ENCODE measurements around the gene CAPN12.

The CAPN12 gene

DNA sequence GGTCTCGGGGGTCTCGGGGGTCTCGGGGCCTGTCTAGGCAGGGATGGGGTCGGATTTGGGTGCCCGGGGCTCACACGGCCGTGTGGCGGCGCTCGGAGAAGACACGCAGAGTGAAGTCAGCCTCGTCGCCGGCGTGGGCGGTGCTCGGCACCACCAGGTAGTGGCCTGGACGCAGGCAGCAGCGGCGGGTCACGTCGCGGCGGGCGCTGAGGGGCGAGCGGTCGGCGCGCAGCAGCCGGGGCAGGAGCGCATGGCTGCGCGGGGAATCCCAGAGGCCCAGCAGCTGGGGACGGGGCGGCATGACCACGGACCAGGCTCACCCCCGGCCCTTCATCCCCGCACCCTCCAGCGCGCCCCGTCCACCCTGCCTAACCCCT lies 8.2 kb downstream of the CAPN12 start:
- Histone ChIP-seq H3K4me3 (ENCODE audit: low read depth, low read length) (peak overlapping the region; percentile 62), H3K9ac (ENCODE audit: low read depth, low read length) (no peak overlapping the region), H3K9me3 (ENCODE audit: control insufficient read depth, insufficient read depth, low read length) (no peaks in the 10 kb centered on the region), H3K4me1 (ENCODE audit: control insufficient read depth, insufficient read depth, low read length) (peaks cover 8% of the 10 kb centered on the region), H3K27me3 (ENCODE audit: control insufficient read depth, insufficient read depth, low read length) (peaks cover 8% of the 10 kb centered on the region), H3K36me3 (ENCODE audit: control insufficient read depth, insufficient read depth, low read length) (peaks cover 10% of the 10 kb centered on the region), H3K27ac (ENCODE audit: low read depth, low read length) (no peak overlapping the region)

DNA sequence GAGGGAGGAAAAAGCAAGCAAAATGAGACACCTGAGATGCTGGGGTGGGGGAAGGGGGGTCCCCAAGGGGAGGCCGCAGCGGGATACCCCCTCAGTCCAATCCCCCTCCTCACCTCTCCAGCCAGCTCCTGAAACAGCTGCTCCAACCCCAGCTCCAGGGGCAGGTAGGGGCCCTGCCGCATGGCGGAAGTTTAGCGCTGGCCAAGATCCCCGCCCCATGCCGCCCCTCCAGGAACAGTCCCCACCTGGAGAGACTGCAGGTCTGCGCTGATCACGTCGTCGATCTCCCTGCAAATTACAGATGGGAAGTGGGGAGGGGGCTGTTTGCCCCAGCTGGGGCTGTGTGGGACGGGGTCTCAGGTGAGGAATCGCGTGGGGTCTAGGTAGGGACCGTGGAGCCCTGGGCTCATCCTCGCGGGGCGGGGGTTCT lies 9.0 kb downstream of the CAPN12 start:
- peak overlapping the region; percentile 61 for H3K27ac ChIP-seq (ENCODE audit: low read depth, low read length)
- no peak overlapping the region for H3K9ac ChIP-seq (ENCODE audit: low read depth, low read length)

GRCh38 chr19:38734426-38735256 lies 9.6 kb downstream of the CAPN12 start:
- Histone ChIP-seq H3K9ac (ENCODE audit: low read depth, low read length) (no peak overlapping the region; the same call in 1 of the 2 replicates), H3K27me3 (ENCODE audit: control insufficient read depth, insufficient read depth, low read length) (peaks cover 8% of the 10 kb centered on the region)

More for the DNA sequence above, 9.0 kb downstream of the CAPN12 start:
- H3K4me1 ChIP-seq (ENCODE audit: control insufficient read depth, insufficient read depth, low read length), result peaks cover 8% of the 10 kb centered on the region
- H3K4me3 ChIP-seq (ENCODE audit: low read depth, low read length), result peak overlapping the region; percentile 76
- peaks cover 8% of the 10 kb centered on the region for H3K27me3 ChIP-seq (ENCODE audit: control insufficient read depth, insufficient read depth, low read length)
- H3K36me3 ChIP-seq (ENCODE audit: control insufficient read depth, insufficient read depth, low read length), result peaks cover 18% of the 10 kb centered on the region
- no peaks in the 10 kb centered on the region for H3K9me3 ChIP-seq (ENCODE audit: control insufficient read depth, insufficient read depth, low read length)

GRCh38 chr19:38734176-38734425 lies 10.2 kb downstream of the CAPN12 start:
- Histone ChIP-seq H3K4me3 (ENCODE audit: low read depth, low read length) (no peak overlapping the region), H3K4me1 (ENCODE audit: control insufficient read depth, insufficient read depth, low read length) (peaks cover 8% of the 10 kb centered on the region), H3K36me3 (ENCODE audit: control insufficient read depth, insufficient read depth, low read length) (peaks cover 22% of the 10 kb centered on the region), H3K27me3 (ENCODE audit: control insufficient read depth, insufficient read depth, low read length) (peaks cover 8% of the 10 kb centered on the region), H3K9ac (ENCODE audit: low read depth, low read length) (no peak overlapping the region), H3K9me3 (ENCODE audit: control insufficient read depth, insufficient read depth, low read length) (no peaks in the 10 kb centered on the region), H3K27ac (ENCODE audit: low read depth, low read length) (peak overlapping the region; percentile 61)

More at GRCh38 chr19:38734426-38735256, 9.6 kb downstream of the CAPN12 start:
- Histone ChIP-seq H3K9me3 (ENCODE audit: control insufficient read depth, insufficient read depth, low read length) (no peaks in the 10 kb centered on the region), H3K36me3 (ENCODE audit: control insufficient read depth, insufficient read depth, low read length) (peaks cover 20% of the 10 kb centered on the region), H3K4me3 (ENCODE audit: low read depth, low read length) (peak overlapping the region; percentile 76), H3K27ac (ENCODE audit: low read depth, low read length) (peak overlapping the region; percentile 61), H3K4me1 (ENCODE audit: control insufficient read depth, insufficient read depth, low read length) (peaks cover 8% of the 10 kb centered on the region)

- Histone ChIP-seq H3K27ac (ENCODE audit: low read depth, low read length) (no peak overlapping the region), H3K9ac (ENCODE audit: low read depth, low read length) (no peak overlapping the region), H3K27me3 (ENCODE audit: control insufficient read depth, insufficient read depth, low read length) (peaks cover 8% of the 10 kb centered on the region), H3K4me1 (ENCODE audit: control insufficient read depth, insufficient read depth, low read length) (peaks cover 8% of the 10 kb centered on the region), H3K9me3 (ENCODE audit: control insufficient read depth, insufficient read depth, low read length) (no peaks in the 10 kb centered on the region), H3K36me3 (ENCODE audit: control insufficient read depth, insufficient read depth, low read length) (peaks cover 26% of the 10 kb centered on the region), H3K4me3 (ENCODE audit: low read depth, low read length) (no peak overlapping the region)
These were observed 10.6 kb downstream of the CAPN12 start for GRCh38 chr19:38733493-38734175.

DNA sequence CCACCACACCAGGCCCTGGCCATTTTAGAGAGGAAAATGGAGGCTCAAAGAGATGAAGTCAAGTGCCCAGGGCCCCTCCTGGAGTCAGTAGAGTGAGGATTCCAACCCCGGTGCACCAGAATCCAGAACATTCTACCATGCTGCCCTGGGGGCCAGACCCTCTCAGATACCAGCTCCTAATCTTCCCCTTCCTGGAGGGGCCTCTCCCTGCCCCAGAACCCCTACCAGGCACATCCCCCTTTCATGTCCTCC lies 11.1 kb downstream of the CAPN12 start:
- H3K27me3 ChIP-seq (ENCODE audit: control insufficient read depth, insufficient read depth, low read length), result peaks cover 8% of the 10 kb centered on the region
- no peak overlapping the region for H3K27ac ChIP-seq (ENCODE audit: low read depth, low read length)
- peaks cover 29% of the 10 kb centered on the region for H3K36me3 ChIP-seq (ENCODE audit: control insufficient read depth, insufficient read depth, low read length)
- H3K9ac ChIP-seq (ENCODE audit: low read depth, low read length), result no peak overlapping the region
- peaks cover 8% of the 10 kb centered on the region for H3K4me1 ChIP-seq (ENCODE audit: control insufficient read depth, insufficient read depth, low read length)
- no peaks in the 10 kb centered on the region for H3K9me3 ChIP-seq (ENCODE audit: control insufficient read depth, insufficient read depth, low read length)
- no peak overlapping the region for H3K4me3 ChIP-seq (ENCODE audit: low read depth, low read length)

DNA sequence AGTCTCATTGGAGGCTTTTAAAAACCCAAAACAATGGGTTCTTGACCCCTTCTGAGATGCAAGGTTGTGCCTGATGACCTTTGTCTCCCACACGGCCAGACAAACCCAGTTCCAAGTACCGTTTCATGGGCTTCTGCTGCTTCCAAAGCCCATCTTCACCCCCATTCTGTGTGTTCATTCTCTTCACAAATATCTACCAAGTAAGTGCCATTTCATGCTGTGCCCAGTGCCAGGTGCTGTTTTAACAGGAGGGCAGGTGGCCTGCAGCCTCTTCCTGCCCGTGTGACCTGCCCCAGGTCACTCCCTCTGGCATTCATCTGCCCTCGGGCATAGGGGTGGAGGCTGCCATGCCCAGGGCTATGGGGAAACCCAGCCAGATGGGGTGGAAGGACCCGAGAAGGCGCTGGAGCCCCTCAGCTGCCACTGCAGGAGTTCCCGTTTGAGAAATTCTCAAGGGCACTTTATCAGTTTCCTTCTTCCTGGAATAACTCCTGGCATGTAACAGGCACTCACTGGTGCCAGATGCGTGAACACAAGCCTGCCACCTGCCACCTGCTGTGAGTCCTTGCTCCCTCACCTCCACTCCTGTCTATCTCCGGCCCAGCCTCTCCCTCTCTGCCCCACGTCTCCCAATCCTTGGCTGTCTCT lies 12.5 kb downstream of the CAPN12 start:
- Histone ChIP-seq H3K4me1 (ENCODE audit: control insufficient read depth, insufficient read depth, low read length) (peaks cover 8% of the 10 kb centered on the region), H3K36me3 (ENCODE audit: control insufficient read depth, insufficient read depth, low read length) (peaks cover 42% of the 10 kb centered on the region), H3K9me3 (ENCODE audit: control insufficient read depth, insufficient read depth, low read length) (no peaks in the 10 kb centered on the region), H3K4me3 (ENCODE audit: low read depth, low read length) (no peak overlapping the region), H3K9ac (ENCODE audit: low read depth, low read length) (no peak overlapping the region), H3K27me3 (ENCODE audit: control insufficient read depth, insufficient read depth, low read length) (no peaks in the 10 kb centered on the region), H3K27ac (ENCODE audit: low read depth, low read length) (no peak overlapping the region)

- Histone ChIP-seq H3K9ac (ENCODE audit: low read depth, low read length) (no peak overlapping the region), H3K4me3 (ENCODE audit: low read depth, low read length) (no peak overlapping the region), H3K4me1 (ENCODE audit: control insufficient read depth, insufficient read depth, low read length) (peaks cover 8% of the 10 kb centered on the region), H3K36me3 (ENCODE audit: control insufficient read depth, insufficient read depth, low read length) (peaks cover 51% of the 10 kb centered on the region), H3K27ac (ENCODE audit: low read depth, low read length) (no peak overlapping the region), H3K9me3 (ENCODE audit: control insufficient read depth, insufficient read depth, low read length) (no peaks in the 10 kb centered on the region), H3K27me3 (ENCODE audit: control insufficient read depth, insufficient read depth, low read length) (no peaks in the 10 kb centered on the region)
These were observed 13.3 kb downstream of the CAPN12 start for GRCh38 chr19:38730731-38731589.

DNA sequence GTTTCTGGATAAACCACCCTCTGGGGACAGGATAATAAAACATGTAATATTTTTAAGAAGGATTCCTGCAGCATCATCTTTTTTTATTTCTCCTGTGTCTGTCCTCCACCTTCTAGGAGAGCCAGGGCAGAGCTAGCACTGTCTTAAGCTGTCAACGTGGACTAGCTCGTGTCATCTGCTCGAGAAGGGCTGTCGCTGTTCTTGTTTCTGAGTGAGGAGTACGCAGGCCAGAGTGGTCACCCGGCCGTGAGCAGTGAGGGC lies 13.9 kb downstream of the CAPN12 start:
- no peaks in the 10 kb centered on the region for H3K27me3 ChIP-seq (ENCODE audit: control insufficient read depth, insufficient read depth, low read length)
- H3K36me3 ChIP-seq (ENCODE audit: control insufficient read depth, insufficient read depth, low read length), result peaks cover 56% of the 10 kb centered on the region
- no peak overlapping the region for H3K4me3 ChIP-seq (ENCODE audit: low read depth, low read length)
- no peak overlapping the region for H3K27ac ChIP-seq (ENCODE audit: low read depth, low read length)
- peaks cover 8% of the 10 kb centered on the region for H3K4me1 ChIP-seq (ENCODE audit: control insufficient read depth, insufficient read depth, low read length)
- no peaks in the 10 kb centered on the region for H3K9me3 ChIP-seq (ENCODE audit: control insufficient read depth, insufficient read depth, low read length)
- no peak overlapping the region for H3K9ac ChIP-seq (ENCODE audit: low read depth, low read length)

GRCh38 chr19:38729653-38730469 lies 14.4 kb downstream of the CAPN12 start:
- Histone ChIP-seq H3K4me1 (ENCODE audit: control insufficient read depth, insufficient read depth, low read length) (peaks cover 8% of the 10 kb centered on the region), H3K9me3 (ENCODE audit: control insufficient read depth, insufficient read depth, low read length) (no peaks in the 10 kb centered on the region), H3K36me3 (ENCODE audit: control insufficient read depth, insufficient read depth, low read length) (peaks cover 62% of the 10 kb centered on the region), H3K9ac (ENCODE audit: low read depth, low read length) (no peak overlapping the region), H3K4me3 (ENCODE audit: low read depth, low read length) (no peak overlapping the region), H3K27me3 (ENCODE audit: control insufficient read depth, insufficient read depth, low read length) (no peaks in the 10 kb centered on the region), H3K27ac (ENCODE audit: low read depth, low read length) (no peak overlapping the region)

Data from HUES48 (cell line).